H1 (cell line): ENCODE measurements around the gene DYNC2I2. TPM values are rescaled to one million over a fixed set of nuclear protein-coding genes. Genes with fewer than 3 reads are reported as not detected.

Experiments
- CTCF ChIA-PET: fragments of 300-600 bp; sonication (Branson Sonifier 250); formaldehyde crosslinking; loops from one replicate; lab custom pipeline; 2021; ENCODE audit not compliant: partially characterized antibody; lab: Charles Lee
- POLR2A ChIA-PET: fragments of 300-600 bp; sonication (Branson Sonifier 250); formaldehyde crosslinking; loops from one replicate; lab custom pipeline; 2021; ENCODE audit warnings: inconsistent platforms; ENCODE audit not compliant: partially characterized antibody; lab: Charles Lee
- DNase-seq, 2 experiments: peaks; one replicate each; pipeline versions ENCODE4 v3.0.0 to v3.0.0-alpha.2; 2010 to 2022; ENCODE audit warnings: low spot score in 2 of 2, low read depth in 1 of 2, mixed read lengths in 1 of 2
- FAIRE-seq: peaks from 2 replicates; lab custom pipeline; 2011; peaks lifted over from hg19 to GRCh38; lab: Jason Lieb, UNC
- H2AFZ ChIP-seq: 2 replicates; pipeline ENCODE4 v1.8.1; 2012; ENCODE audit warnings: low read length, inconsistent platforms
- H2AK5ac ChIP-seq: 2 replicates; pipeline ENCODE4 v1.6.1; 2013; ENCODE audit warnings: low read depth, low read length
- H2BK120ac ChIP-seq: replicated peaks from 2 replicates; pipeline ENCODE3; 2013; ENCODE audit warnings: low read depth, low read length, inconsistent platforms
- H2BK12ac ChIP-seq: 2 replicates; pipeline ENCODE4 v1.6.1; 2013; ENCODE audit warnings: low read depth, low read length
- H2BK15ac ChIP-seq: 2 replicates; pipeline ENCODE4 v1.6.1; 2013; ENCODE audit warnings: low read length
- H2BK20ac ChIP-seq: 2 replicates; pipeline ENCODE4 v1.6.1; 2013; ENCODE audit warnings: low read length
- H2BK5ac ChIP-seq: 2 replicates; pipeline ENCODE4 v1.6.1; 2013; ENCODE audit warnings: low read depth, low read length
- H3K14ac ChIP-seq: 2 replicates; pipeline ENCODE4 v1.6.1; 2013; ENCODE audit warnings: inconsistent platforms; ENCODE audit not compliant: insufficient read length
- H3K18ac ChIP-seq: 2 replicates; pipeline ENCODE4 v1.6.1; 2013; ENCODE audit warnings: low read length; ENCODE audit errors: extremely low read depth
- H3K23ac ChIP-seq: 2 replicates; pipeline ENCODE4 v1.6.1; 2013; ENCODE audit warnings: inconsistent platforms; ENCODE audit not compliant: insufficient read length
- H3K23me2 ChIP-seq: 2 replicates; pipeline ENCODE4 v1.6.1; 2013; ENCODE audit warnings: low read depth, low read length
- H3K27ac ChIP-seq: 2 replicates; pipeline ENCODE4 v1.6.1; 2011; ENCODE audit warnings: low read depth, low read length, inconsistent platforms
- H3K27me3 ChIP-seq, 4 experiments: replicated peaks in 1 of 4; 1 replicate in 1 of 4; 2 replicates in 3 of 4; pipeline versions ENCODE4 v1.6.1 to v1.8.1; 2011 to 2013; ENCODE audit warnings: low read length in 3 of 4, mild to moderate bottlenecking in 3 of 4, inconsistent platforms in 2 of 4, mixed read lengths in 2 of 4, moderate library complexity in 1 of 4; ENCODE audit not compliant: control insufficient read depth in 3 of 4, insufficient read depth in 3 of 4; ENCODE audit errors: extremely low read depth in 1 of 4
- H3K36me3 ChIP-seq, 4 experiments: 2 replicates each; pipeline versions ENCODE4 v1.6.1 to v1.8.1; 2011 to 2013; ENCODE audit warnings: mild to moderate bottlenecking in 4 of 4, low read length in 3 of 4, moderate library complexity in 2 of 4, control low read depth in 1 of 4, inconsistent platforms in 1 of 4; ENCODE audit not compliant: insufficient read depth in 4 of 4, control insufficient read depth in 2 of 4
- H3K4ac ChIP-seq: replicated peaks from 2 replicates; pipeline ENCODE3; 2013; ENCODE audit warnings: low read length, low read depth, mixed read lengths, inconsistent platforms; ENCODE audit not compliant: insufficient read length
- H3K4me1 ChIP-seq, 4 experiments: replicated peaks in 1 of 4; 1 replicate in 1 of 4; 2 replicates in 3 of 4; pipeline versions ENCODE4 v1.6.1 to v1.8.1; 2011 to 2013; ENCODE audit warnings: low read length in 3 of 4, inconsistent platforms in 2 of 4, mixed read lengths in 1 of 4; ENCODE audit not compliant: insufficient read depth in 4 of 4, control insufficient read depth in 3 of 4
- H3K4me2 ChIP-seq, 2 experiments: 2 replicates each; pipeline versions ENCODE4 v1.6.1 to v1.8.1; 2011 to 2013; ENCODE audit warnings: low read depth in 2 of 2, low read length in 2 of 2, control low read depth in 1 of 2, inconsistent platforms in 1 of 2, mild to moderate bottlenecking in 1 of 2; ENCODE audit not compliant: insufficient read depth in 1 of 2
- H3K4me3 ChIP-seq, 4 experiments: fragments of 200-600, 300-600 bp in 1 of 4; sonication (generic), shearing (Covaris generic), sonication (Bioruptor Twin) in 1 of 4; 2 replicates each; pipeline versions ENCODE4 v1.5.1 to v1.8.1; 2011 to 2016; ENCODE audit warnings: low read length in 4 of 4, low read depth in 3 of 4, control low read depth in 2 of 4, inconsistent platforms in 2 of 4, mild to moderate bottlenecking in 2 of 4, mixed read lengths in 1 of 4, moderate library complexity in 1 of 4; ENCODE audit not compliant: insufficient read depth in 2 of 4; ENCODE audit errors: extremely low read depth in 1 of 4
- H3K56ac ChIP-seq: replicated peaks from 2 replicates; pipeline ENCODE3; 2013; ENCODE audit warnings: low read depth, mild to moderate bottlenecking, mixed read lengths, low read length, inconsistent platforms; ENCODE audit not compliant: insufficient read length
- H3K79me1 ChIP-seq: 2 replicates; pipeline ENCODE4 v1.6.1; 2013; ENCODE audit warnings: low read depth, low read length, control low read depth
- H3K79me2 ChIP-seq, 2 experiments: 2 replicates each; pipeline versions ENCODE4 v1.6.1 to v1.8.1; 2012 to 2013; ENCODE audit warnings: low read length in 2 of 2, mild to moderate bottlenecking in 2 of 2, inconsistent platforms in 1 of 2; ENCODE audit not compliant: insufficient read depth in 2 of 2, control insufficient read depth in 1 of 2
- H3K9ac ChIP-seq, 4 experiments: replicated peaks in 1 of 4; 1 replicate in 1 of 4; 2 replicates in 3 of 4; pipeline versions ENCODE4 v1.6.1 to v1.8.1; 2011 to 2013; ENCODE audit warnings: low read depth in 3 of 4, low read length in 3 of 4, control low read depth in 2 of 4, mild to moderate bottlenecking in 2 of 4, moderate library complexity in 2 of 4, inconsistent platforms in 1 of 4; ENCODE audit errors: extremely low read depth in 1 of 4
- H3K9me3 ChIP-seq, 2 experiments: 2 replicates each; pipeline versions ENCODE4 v1.6.1 to v1.8.1; 2012 to 2013; ENCODE audit warnings: mild to moderate bottlenecking in 2 of 2, moderate library complexity in 2 of 2, control low read depth in 1 of 2, inconsistent platforms in 1 of 2, low read depth in 1 of 2, low read length in 1 of 2, mixed read lengths in 1 of 2; ENCODE audit not compliant: insufficient read depth in 2 of 2
- H4K20me1 ChIP-seq, 2 experiments: replicated peaks in 1 of 2; 2 replicates each; pipeline versions ENCODE3 to v1.8.1; 2011 to 2013; ENCODE audit warnings: inconsistent platforms in 2 of 2, low read length in 2 of 2, mild to moderate bottlenecking in 1 of 2; ENCODE audit not compliant: insufficient read depth in 2 of 2, control insufficient read depth in 1 of 2
- H4K5ac ChIP-seq: 2 replicates; pipeline ENCODE4 v1.6.1; 2013; ENCODE audit warnings: low read length, low read depth, mixed read lengths, inconsistent platforms; ENCODE audit not compliant: insufficient read length
- H4K8ac ChIP-seq: 2 replicates; pipeline ENCODE4 v1.8.0; 2013; ENCODE audit warnings: mild to moderate bottlenecking, moderate library complexity, low read length, inconsistent platforms; ENCODE audit not compliant: insufficient read depth; ENCODE audit errors: extremely low read depth
- H4K91ac ChIP-seq: replicated peaks from 2 replicates; pipeline ENCODE3; 2013; ENCODE audit warnings: low read length, mixed read lengths, inconsistent platforms; ENCODE audit not compliant: insufficient read length
- CBX5 ChIP-seq: fragments of 300-800, 300-1000 bp; sonication (generic); IDR thresholded peaks from 2 replicates; pipeline ENCODE4 v1.7.1; 2016; ENCODE audit warnings: antibody characterized with exemption, low read length, low read depth
- CHD2 ChIP-seq: IDR thresholded peaks from 2 replicates; pipeline ENCODE4 v1.6.1; 2012; ENCODE audit warnings: low read length, improper control_type of control experiment
- HDAC6 ChIP-seq: IDR thresholded peaks from one replicate; pipeline ENCODE4 v1.7.1; 2012; ENCODE audit warnings: low read depth, mild to moderate bottlenecking, inconsistent platforms, low read length, moderate library complexity
- KDM1A ChIP-seq: fragments of 200-600, 300-600 bp; sonication (generic); IDR thresholded peaks from 2 replicates; pipeline ENCODE4 v1.7.1; 2016; ENCODE audit warnings: mild to moderate bottlenecking, low read length, borderline replicate concordance
- KDM4A ChIP-seq: IDR thresholded peaks from one replicate; pipeline ENCODE4 v1.7.1; 2012; ENCODE audit warnings: low read depth, mild to moderate bottlenecking, moderate library complexity, low read length, inconsistent platforms; ENCODE audit not compliant: severe bottlenecking
- POLR2AphosphoS5 ChIP-seq: IDR thresholded peaks from 2 replicates; pipeline ENCODE4 v1.6.1; 2011; ENCODE audit warnings: low read depth, low read length
- RNF2 ChIP-seq: fragments of 200-900, 300-1000 bp; sonication (generic); IDR thresholded peaks from 2 replicates; pipeline ENCODE4 v1.7.1; 2016; ENCODE audit warnings: borderline replicate concordance, low read depth, mild to moderate bottlenecking, antibody characterized with exemption, low read length; ENCODE audit not compliant: poor library complexity, severe bottlenecking; ENCODE audit errors: missing control alignments
- SUZ12 ChIP-seq: fragments of 200-600 bp; sonication (generic); IDR thresholded peaks from 2 replicates; pipeline ENCODE4 v1.6.1; 2012; ENCODE audit warnings: mild to moderate bottlenecking, inconsistent platforms, low read length, moderate library complexity, mixed read lengths
- TAF7 ChIP-seq: optimal IDR thresholded peaks from 2 replicates; pipeline ENCODE3; 2011; ENCODE audit warnings: low read depth, mild to moderate bottlenecking, inconsistent platforms, low read length, moderate library complexity, borderline replicate concordance
- TCF12 ChIP-seq: IDR thresholded peaks from 2 replicates; pipeline ENCODE4 v1.6.1; 2011; ENCODE audit warnings: low read depth, mild to moderate bottlenecking, low read length
- WGBS, 2 experiments: shearing (Covaris generic) in 1 of 2; methylation state at CpG; one replicate each; pipeline versions ENCODE4 v1.1.6 to v1.1.7; 2013 to 2015; ENCODE audit warnings: low lambda C conversion rate in 2 of 2, mixed read lengths in 2 of 2, inconsistent platforms in 1 of 2, low coverage in 1 of 2, missing lambda C conversion rate in 1 of 2; ENCODE audit not compliant: insufficient replicate concordance in 2 of 2, insufficient coverage in 1 of 2, insufficient read length in 1 of 2; ENCODE audit errors: extremely low coverage in 1 of 2, missing lambda C conversion rate in 1 of 2; 5-methylcytosine and 5-hydroxymethylcytosine counted together
- polyA plus RNA-seq, 7 experiments: library from polyadenylated mRNA; depleted of rRNA in 3 of 7; stranded (reverse) in 5 of 7; unstranded in 2 of 7; fragments of >200 nt in 5 of 7; fragments of 200-250 nt in 2 of 7; gene quantifications; 1 replicate in 5 of 7; 2 replicates in 1 of 7; 4 replicates in 1 of 7; pipeline versions ENCODE4 v1.2.1 to v1.2.3, GENCODE V29; 2011 to 2013; ENCODE audit warnings: missing spikeins in 2 of 7, mixed read lengths in 2 of 7
- total RNA-seq: library from RNA; stranded (reverse); fragmentation: NEBNext Ultra II Directional; extraction: Animal tissue kit (Norgen Biotek cat#: 25700); gene quantifications from 2 replicates; pipeline ENCODE4 v1.2.1, GENCODE V29; 2021
- TF ChIP-seq, protein P1 (sequence below): IDR thresholded peaks from 2 replicates; pipeline ENCODE4 v1.6.1; 2011; ENCODE audit warnings: low read depth, mild to moderate bottlenecking, low read length; ENCODE audit not compliant: insufficient read depth

Gene DYNC2I2
- total and polyA plus RNA-seq, 2 of the 8 experiments (the other 6 are each of a cell fraction or from before 2014, with no cell fraction given): 58.0 to 78.5 TPM

DNA sequence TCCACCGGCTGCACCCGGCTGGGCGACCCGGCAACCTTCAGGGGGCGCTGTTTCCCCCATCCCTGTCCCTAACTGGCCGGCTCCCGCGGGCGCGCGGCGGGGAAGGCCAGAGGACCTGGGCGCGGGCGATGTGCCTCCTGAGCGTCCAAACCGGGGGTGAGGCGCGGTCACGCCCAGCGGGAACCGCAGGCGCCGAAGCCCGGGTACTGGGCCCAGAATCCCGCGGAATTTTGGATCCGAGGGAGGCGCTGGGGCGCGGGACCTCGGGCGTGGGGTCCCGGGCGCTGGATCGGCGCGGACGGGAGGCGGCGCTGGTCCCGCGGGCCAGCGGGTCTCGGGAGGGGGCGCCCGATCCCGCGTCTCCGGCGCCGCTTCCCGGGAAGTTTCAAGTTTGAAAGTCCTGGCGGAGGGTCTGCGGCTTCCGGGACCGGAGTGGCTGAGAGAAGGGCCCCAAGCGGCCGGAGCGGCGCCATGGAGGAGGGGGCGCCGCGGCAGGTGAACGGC is 45.9 kb upstream of the DYNC2I2 start, which contains the start of gene PKN3:
Gene PKN3 (plus strand): TSS at position 59 of the 504 bp plus-strand sequence. CDS start 413 bp downstream, at position 472.
- peak within 1 kb of the TSS; percentile 91; the same call in 1 of the 2 replicates for H4K8ac ChIP-seq
- peak within 1 kb of the TSS; percentile 88; the same call in 1 of the 2 replicates for H2AK5ac ChIP-seq
- no peak within 1 kb of the TSS for H4K91ac ChIP-seq
- peaks cover 0 to 4% (median 2%) of the 10 kb centered on the region in 4 experiments; a peak in 3 of 7 replicates for H3K4me1 ChIP-seq
- H2BK15ac ChIP-seq: no peak within 1 kb of the TSS
- peaks cover 2 to 4% of the 10 kb centered on the region in 2 experiments for H4K20me1 ChIP-seq
- H3K56ac ChIP-seq: peak within 1 kb of the TSS; percentile 87
- H3K27ac ChIP-seq: no peak within 1 kb of the TSS; the same call in 1 of the 2 replicates
- H3K23me2 ChIP-seq: peaks cover 7% of the 10 kb centered on the region; the same call in 1 of the 2 replicates
- DNase-seq (peak; percentile 61 to 99), FAIRE-seq (no peak)
- H3K14ac ChIP-seq: no peak within 1 kb of the TSS
- ChIA-PET CTCF (interaction anchor here (0.6 to 1.4 kb wide), 14 partner anchors 11 to 117 kb away, joined by 3 to 13 read pairs (median 3); no protein-coding TSS in a partner anchor), POLR2A (interaction anchor here (0.6 to 46.1 kb wide), 8 partner anchors 8 to 189 kb away, joined by 3 to 1197 read pairs (median 4); partner anchors contain the start of genes DYNC2I2, SET and ZDHHC12)
- no peaks in the 10 kb centered on the region for H3K79me2 ChIP-seq
- H3K23ac ChIP-seq: no peak within 1 kb of the TSS
- H3K4ac ChIP-seq: peak within 1 kb of the TSS; percentile 32
- H3K4me2 ChIP-seq: peak within 1 kb of the TSS; percentile 72 to 75
- H3K36me3 ChIP-seq: peaks cover 0 to 5% (median 0%) of the 10 kb centered on the region in 4 experiments; a peak in 2 of 8 replicates
- no peaks in the 10 kb centered on the region for H3K79me1 ChIP-seq
- H3K9ac ChIP-seq: peak within 1 kb of the TSS in 3 of 4 experiments; percentile 29 to 81 (median 46); a peak in 6 of 7 replicates
- no peak within 1 kb of the TSS for H2BK5ac ChIP-seq
- H2BK120ac ChIP-seq: no peak within 1 kb of the TSS
- 0% methylated on average over 4 of the region's 65 CpGs; no CpG with 5 or more reads in 1 of the 2 experiments for WGBS, 2 experiments
- peak within 1 kb of the TSS; percentile 68; the same call in 1 of the 2 replicates for H2BK12ac ChIP-seq
- H3K9me3 ChIP-seq: no peaks in the 10 kb centered on the region
- H2AFZ ChIP-seq: peak within 1 kb of the TSS; percentile 24; the same call in 1 of the 2 replicates
- peak within 1 kb of the TSS; percentile 78 for H3K18ac ChIP-seq
- no peaks in the 10 kb centered on the region for H3K27me3 ChIP-seq
- H2BK20ac ChIP-seq: no peak within 1 kb of the TSS
- peak within 1 kb of the TSS; percentile 63 for H4K5ac ChIP-seq
- H3K4me3 ChIP-seq: peak within 1 kb of the TSS; percentile 51 to 75 (median 65)
- TF ChIP-seq CHD2 (no peak), HDAC6 (no peak), KDM4A (no peak), TAF7 (no peak), SUZ12 (0 out of 2 replicates have a peak, but pooled peaks have one; percentile 21), RNF2 (no peak), KDM1A (no peak), POLR2AphosphoS5 (no peak), CBX5 (no peak), TCF12 (no peak)
- TF ChIP-seq, protein P1, sequence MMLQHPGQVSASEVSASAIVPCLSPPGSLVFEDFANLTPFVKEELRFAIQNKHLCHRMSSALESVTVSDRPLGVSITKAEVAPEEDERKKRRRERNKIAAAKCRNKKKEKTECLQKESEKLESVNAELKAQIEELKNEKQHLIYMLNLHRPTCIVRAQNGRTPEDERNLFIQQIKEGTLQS: no peak
